Activated T-cell treated with anti-CD3 and anti-CD28 coated beads, Interleukin-2, amount 50 U/mL, for 24 hours (primary cell): ENCODE measurements around the gene ABLIM2.

Experiments used
- DNase-seq: peaks from one replicate; pipeline ENCODE4 v3.0.0-alpha.2; 2020
- H3K27ac Mint-ChIP-seq: 2 replicates; pipeline ENCODE4 v1.8.0; 2020; ENCODE audit warnings: mild to moderate bottlenecking, mixed read lengths
- H3K27me3 Mint-ChIP-seq: 2 replicates; pipeline ENCODE4 v1.8.0; 2020; ENCODE audit warnings: mixed read lengths
- H3K36me3 Mint-ChIP-seq: 2 replicates; pipeline ENCODE4 v1.8.0; 2020; ENCODE audit warnings: low read depth, mixed read lengths
- H3K4me1 Mint-ChIP-seq: 2 replicates; pipeline ENCODE4 v1.8.0; 2020; ENCODE audit warnings: low read depth, mixed read lengths
- H3K4me3 Mint-ChIP-seq: 2 replicates; pipeline ENCODE4 v1.8.0; 2020; ENCODE audit warnings: mild to moderate bottlenecking, moderate library complexity, mixed read lengths
- H3K9me3 Mint-ChIP-seq: 2 replicates; pipeline ENCODE4 v1.8.0; 2020; ENCODE audit warnings: mixed read lengths

ABLIM2 gene

GRCh38 chr4:8044244-8044643 is 114.4 kb downstream of the ABLIM2 start:
- no peak overlapping the region for H3K4me3 Mint-ChIP-seq
- H3K9me3 Mint-ChIP-seq = no peaks in the 10 kb centered on the region
- no peak for DNase-seq
- no peaks in the 10 kb centered on the region for H3K27me3 Mint-ChIP-seq
- no peaks in the 10 kb centered on the region for H3K36me3 Mint-ChIP-seq
- no peaks in the 10 kb centered on the region for H3K4me1 Mint-ChIP-seq
- H3K27ac Mint-ChIP-seq = no peak overlapping the region

GRCh38 chr4:8043596-8043995 is 115.0 kb downstream of the ABLIM2 start:
- no peaks in the 10 kb centered on the region for H3K27me3 Mint-ChIP-seq
- H3K4me1 Mint-ChIP-seq = no peaks in the 10 kb centered on the region
- H3K27ac Mint-ChIP-seq = no peak overlapping the region
- H3K4me3 Mint-ChIP-seq = no peak overlapping the region
- DNase-seq = no peak
- no peaks in the 10 kb centered on the region for H3K9me3 Mint-ChIP-seq
- H3K36me3 Mint-ChIP-seq = no peaks in the 10 kb centered on the region

GRCh38 chr4:8041868-8042267 is 116.7 kb downstream of the ABLIM2 start:
- no peaks in the 10 kb centered on the region for H3K9me3 Mint-ChIP-seq
- no peak overlapping the region for H3K27ac Mint-ChIP-seq
- H3K4me3 Mint-ChIP-seq = no peak overlapping the region
- DNase-seq = no peak
- no peaks in the 10 kb centered on the region for H3K36me3 Mint-ChIP-seq
- H3K4me1 Mint-ChIP-seq = no peaks in the 10 kb centered on the region
- H3K27me3 Mint-ChIP-seq = peaks cover 3% of the 10 kb centered on the region

DNA sequence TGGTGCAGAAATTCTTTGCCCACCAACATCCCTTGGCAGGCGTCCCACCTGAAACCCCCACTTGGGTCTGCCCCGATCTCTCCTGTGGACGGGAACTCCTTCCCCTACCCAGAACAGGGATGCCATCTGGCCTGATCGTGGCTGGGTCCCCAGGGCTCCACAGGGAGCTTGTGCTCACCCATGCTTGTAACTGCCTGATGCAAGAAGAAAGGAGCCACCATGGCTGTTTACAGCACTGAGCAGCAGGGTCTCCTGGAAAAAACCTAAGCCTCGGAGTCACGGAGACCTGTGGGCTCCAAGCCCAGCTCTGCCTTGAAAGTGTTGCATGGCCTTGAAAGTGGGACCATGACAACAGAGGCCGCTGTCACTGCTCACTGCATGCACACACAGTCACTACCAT is 117.4 kb downstream of the ABLIM2 start:
- H3K36me3 Mint-ChIP-seq = no peaks in the 10 kb centered on the region
- H3K4me3 Mint-ChIP-seq = no peak overlapping the region
- H3K4me1 Mint-ChIP-seq = no peaks in the 10 kb centered on the region

DNA sequence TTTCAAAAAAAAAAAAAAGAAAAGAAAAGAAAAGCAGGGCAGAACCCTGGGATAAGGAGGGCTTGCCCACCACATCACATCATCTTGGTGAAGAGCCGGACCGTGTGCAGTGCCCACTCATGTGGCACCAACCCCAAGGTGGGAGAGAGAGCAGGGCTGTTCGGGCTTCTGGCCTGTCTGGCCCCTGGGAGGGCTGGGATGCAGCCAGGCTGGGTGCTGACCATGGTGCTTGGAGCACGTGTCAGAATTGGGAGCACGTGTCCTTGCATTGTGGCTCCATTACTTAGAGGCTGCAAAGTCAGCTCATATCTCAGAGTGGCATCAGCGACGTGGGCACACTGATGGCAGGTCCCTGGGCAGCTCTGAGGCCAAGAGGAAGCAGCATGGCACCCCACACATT is 118.0 kb downstream of the ABLIM2 start:
- Mint-ChIP-seq H3K27ac (no peak overlapping the region), H3K36me3 (no peaks in the 10 kb centered on the region), H3K27me3 (peaks cover 3% of the 10 kb centered on the region), H3K4me1 (peaks cover 4% of the 10 kb centered on the region), H3K9me3 (no peaks in the 10 kb centered on the region), H3K4me3 (no peak overlapping the region)
- no peak for DNase-seq

More for the DNA sequence above, 117.4 kb downstream of the ABLIM2 start:
- Mint-ChIP-seq H3K27ac (no peak overlapping the region), H3K27me3 (peaks cover 3% of the 10 kb centered on the region), H3K9me3 (no peaks in the 10 kb centered on the region)
- DNase-seq = no peak

- Mint-ChIP-seq H3K36me3 (no peaks in the 10 kb centered on the region), H3K27me3 (peaks cover 3% of the 10 kb centered on the region), H3K27ac (no peak overlapping the region), H3K4me3 (no peak overlapping the region), H3K4me1 (peaks cover 11% of the 10 kb centered on the region), H3K9me3 (no peaks in the 10 kb centered on the region)
- DNase-seq = no peak
These were observed 118.8 kb downstream of the ABLIM2 start for GRCh38 chr4:8039853-8040252.

DNA sequence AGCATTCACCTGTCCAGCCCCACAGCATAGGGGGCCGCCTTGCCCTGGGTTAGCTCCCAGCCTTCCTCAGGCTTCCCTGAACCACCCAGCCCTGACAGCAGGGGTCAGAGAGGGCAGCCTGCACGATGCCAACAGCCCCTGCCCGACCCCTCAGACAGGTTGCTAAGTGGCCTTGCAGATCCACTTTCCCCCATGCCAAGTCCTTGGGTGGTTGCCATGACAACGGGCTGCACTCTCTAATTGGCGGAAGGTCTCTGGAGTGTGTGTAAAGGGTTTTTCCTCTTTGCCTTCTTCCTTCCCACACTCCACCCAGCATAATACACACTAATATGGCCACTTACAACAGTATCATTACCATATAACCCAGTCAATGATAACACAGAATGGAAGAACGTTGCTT is 119.3 kb downstream of the ABLIM2 start:
- Mint-ChIP-seq H3K36me3 (no peaks in the 10 kb centered on the region), H3K27ac (no peak overlapping the region), H3K9me3 (no peaks in the 10 kb centered on the region), H3K4me1 (peaks cover 11% of the 10 kb centered on the region), H3K27me3 (peaks cover 3% of the 10 kb centered on the region), H3K4me3 (no peak overlapping the region)
- DNase-seq = no peak

GRCh38 chr4:8038719-8039251 is 119.8 kb downstream of the ABLIM2 start:
- no peak overlapping the region for H3K4me3 Mint-ChIP-seq
- no peaks in the 10 kb centered on the region for H3K36me3 Mint-ChIP-seq
- H3K27ac Mint-ChIP-seq = no peak overlapping the region
- no peak for DNase-seq
- peaks cover 3% of the 10 kb centered on the region for H3K27me3 Mint-ChIP-seq
- peaks cover 11% of the 10 kb centered on the region for H3K4me1 Mint-ChIP-seq
- H3K9me3 Mint-ChIP-seq = no peaks in the 10 kb centered on the region

DNA sequence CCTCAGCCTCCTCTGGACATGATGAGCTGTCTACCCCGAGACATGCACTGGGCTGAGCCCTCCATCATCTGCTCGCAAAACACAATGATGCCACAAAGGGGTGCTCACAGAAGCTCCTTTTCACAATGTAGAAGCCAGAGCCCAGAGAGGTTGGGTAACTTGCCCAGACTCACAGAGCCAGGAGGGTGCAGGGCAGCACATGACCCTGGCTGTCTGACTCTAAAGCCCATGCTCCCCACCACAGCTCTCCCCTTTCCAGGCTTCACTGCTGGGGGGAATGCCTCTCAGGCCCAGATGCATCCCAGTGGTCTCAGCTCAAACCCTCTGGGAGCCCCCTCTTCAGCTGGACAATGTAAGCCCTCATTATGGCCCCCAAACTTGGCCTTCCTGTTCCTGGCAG is 120.5 kb downstream of the ABLIM2 start:
- Mint-ChIP-seq H3K4me3 (no peak overlapping the region), H3K9me3 (no peaks in the 10 kb centered on the region), H3K36me3 (no peaks in the 10 kb centered on the region), H3K27me3 (peaks cover 3% of the 10 kb centered on the region), H3K27ac (no peak overlapping the region), H3K4me1 (peaks cover 11% of the 10 kb centered on the region)
- DNase-seq = no peak

DNA sequence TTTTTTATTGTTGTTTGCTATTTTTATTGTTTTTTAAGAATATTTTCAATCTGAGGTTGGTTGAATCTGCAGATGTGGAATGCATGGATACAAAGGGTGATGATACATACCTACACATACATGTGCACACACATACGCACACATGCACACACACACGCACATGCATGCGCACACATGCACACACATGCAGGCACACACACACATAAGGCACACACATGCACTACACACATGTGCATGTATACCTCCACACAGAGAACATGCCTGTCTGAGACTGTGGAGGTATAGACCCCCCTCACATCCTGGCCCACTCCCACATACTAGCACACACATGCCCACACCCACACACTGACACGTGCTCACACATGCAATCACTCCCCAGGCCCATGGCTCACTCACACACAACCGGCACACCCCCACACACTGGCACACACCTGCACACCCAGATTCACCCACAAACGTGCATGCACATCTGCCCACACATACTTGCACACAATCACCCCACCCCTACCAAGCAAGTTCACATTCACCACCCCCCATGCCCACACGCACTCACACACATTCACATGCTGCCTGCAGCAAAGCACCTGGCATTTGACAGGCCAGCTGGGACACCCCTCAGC is 121.4 kb downstream of the ABLIM2 start:
- H3K27ac Mint-ChIP-seq = no peak overlapping the region
- H3K27me3 Mint-ChIP-seq = peaks cover 3% of the 10 kb centered on the region
- H3K9me3 Mint-ChIP-seq = no peaks in the 10 kb centered on the region
- no peaks in the 10 kb centered on the region for H3K36me3 Mint-ChIP-seq
- no peak for DNase-seq
- peaks cover 11% of the 10 kb centered on the region for H3K4me1 Mint-ChIP-seq
- no peak overlapping the region for H3K4me3 Mint-ChIP-seq

DNA sequence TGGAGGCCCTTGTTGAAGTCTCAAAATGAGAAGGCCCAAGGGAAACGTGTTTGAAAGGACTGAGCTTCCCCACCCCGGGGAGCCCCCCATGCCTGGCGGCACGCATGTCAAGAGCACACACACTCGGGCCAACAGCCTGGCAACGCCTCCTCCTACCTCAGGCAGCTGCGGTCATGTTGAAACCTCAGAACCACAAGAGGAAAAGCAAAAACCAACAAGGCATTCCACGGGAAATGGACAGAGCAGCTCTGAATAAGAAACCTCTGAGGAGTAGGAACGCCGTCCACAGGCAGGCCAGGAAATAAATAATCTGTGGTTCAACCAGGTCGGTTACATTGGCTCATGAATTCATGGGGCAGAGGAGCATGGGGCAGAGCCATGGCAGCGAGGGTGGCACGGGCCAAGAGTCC is 123.2 kb downstream of the ABLIM2 start:
- DNase-seq = no peak
- Mint-ChIP-seq H3K36me3 (no peaks in the 10 kb centered on the region), H3K9me3 (no peaks in the 10 kb centered on the region), H3K27ac (no peak overlapping the region), H3K4me1 (peaks cover 11% of the 10 kb centered on the region), H3K27me3 (peaks cover 3% of the 10 kb centered on the region), H3K4me3 (no peak overlapping the region)

DNA sequence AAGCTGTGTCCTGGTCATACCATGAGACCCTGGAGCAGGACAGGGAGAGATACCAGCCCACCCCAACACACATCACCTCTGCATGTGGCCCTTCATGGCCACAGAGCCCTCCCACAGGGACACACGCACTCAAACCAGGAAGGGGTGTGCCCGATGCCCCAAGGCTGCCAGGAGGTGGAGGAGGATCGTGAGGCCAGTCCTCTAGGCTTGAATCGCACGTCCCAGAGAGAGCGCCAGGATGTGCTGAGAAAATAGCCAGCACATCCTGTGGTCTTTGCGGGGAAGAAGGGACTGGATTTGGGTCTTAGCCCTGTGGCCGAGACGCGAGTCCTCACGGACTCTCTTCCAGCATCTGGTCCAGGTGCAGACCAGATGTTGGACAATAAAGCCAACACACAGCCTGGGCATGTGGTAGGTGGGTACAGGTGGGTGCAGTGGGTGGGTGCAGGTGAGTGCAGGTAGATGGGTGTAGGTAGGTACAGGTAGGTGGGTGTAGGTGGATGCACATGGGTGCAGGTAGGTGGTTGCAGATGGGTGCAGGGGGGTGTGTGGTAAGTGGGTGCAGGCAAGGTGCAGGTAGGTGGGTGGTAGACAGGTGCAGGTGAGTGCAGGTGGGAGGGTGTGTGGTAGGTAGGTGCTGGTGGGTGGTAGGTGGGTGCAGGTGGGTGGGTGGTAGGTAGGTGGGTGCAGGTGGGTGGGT is 124.6 kb downstream of the ABLIM2 start:
- Mint-ChIP-seq H3K9me3 (no peaks in the 10 kb centered on the region), H3K27ac (no peak overlapping the region), H3K36me3 (no peaks in the 10 kb centered on the region), H3K4me1 (peaks cover 11% of the 10 kb centered on the region), H3K27me3 (peaks cover 3% of the 10 kb centered on the region), H3K4me3 (no peak overlapping the region)
- no peak for DNase-seq

DNA sequence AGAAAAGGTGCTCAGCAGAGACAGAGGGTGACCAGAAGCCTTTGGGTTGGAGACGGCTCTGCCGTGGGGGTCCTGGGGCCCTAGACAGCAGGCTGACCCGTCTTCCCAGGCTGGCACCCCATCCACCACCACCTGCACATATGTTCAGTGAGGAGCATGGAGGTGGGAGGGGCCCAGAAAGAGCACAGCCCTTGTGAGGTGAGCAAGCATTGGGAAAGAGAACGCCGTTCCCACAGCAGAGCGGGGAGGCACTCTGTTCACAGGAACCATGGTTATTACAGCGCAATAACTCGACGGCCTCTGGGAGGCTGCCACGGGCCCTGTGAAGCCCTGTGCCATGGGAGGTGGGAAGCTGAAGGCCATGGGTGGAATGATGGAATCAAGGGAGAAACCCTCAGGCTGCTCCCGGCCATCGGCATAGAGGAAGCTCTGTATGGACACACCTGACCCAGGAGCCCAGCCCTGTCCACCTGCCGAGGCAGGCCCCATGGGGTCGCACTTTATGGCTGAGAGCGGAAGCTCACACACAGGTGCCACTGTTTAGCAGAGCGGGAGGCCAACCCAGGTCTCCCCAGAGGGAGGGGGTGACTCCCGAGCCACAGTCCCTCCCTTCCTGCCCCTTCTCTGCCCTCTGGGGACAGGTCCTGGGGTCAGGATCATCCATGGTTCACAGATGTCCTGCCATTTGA is 125.4 kb downstream of the ABLIM2 start:
- H3K36me3 Mint-ChIP-seq = no peaks in the 10 kb centered on the region
- no peak overlapping the region for H3K4me3 Mint-ChIP-seq
- DNase-seq = no peak
- no peaks in the 10 kb centered on the region for H3K27me3 Mint-ChIP-seq
- no peaks in the 10 kb centered on the region for H3K9me3 Mint-ChIP-seq
- no peak overlapping the region for H3K27ac Mint-ChIP-seq
- H3K4me1 Mint-ChIP-seq = peaks cover 11% of the 10 kb centered on the region

- H3K27me3 Mint-ChIP-seq = no peaks in the 10 kb centered on the region
- no peak overlapping the region for H3K27ac Mint-ChIP-seq
- no peak for DNase-seq
- H3K36me3 Mint-ChIP-seq = no peaks in the 10 kb centered on the region
- H3K9me3 Mint-ChIP-seq = no peaks in the 10 kb centered on the region
- H3K4me1 Mint-ChIP-seq = peaks cover 11% of the 10 kb centered on the region
- H3K4me3 Mint-ChIP-seq = no peak overlapping the region
These were observed 126.2 kb downstream of the ABLIM2 start for GRCh38 chr4:8032381-8032780.
